ENCODE measurements around the gene NSD1.

Gene NSD1

DNA sequence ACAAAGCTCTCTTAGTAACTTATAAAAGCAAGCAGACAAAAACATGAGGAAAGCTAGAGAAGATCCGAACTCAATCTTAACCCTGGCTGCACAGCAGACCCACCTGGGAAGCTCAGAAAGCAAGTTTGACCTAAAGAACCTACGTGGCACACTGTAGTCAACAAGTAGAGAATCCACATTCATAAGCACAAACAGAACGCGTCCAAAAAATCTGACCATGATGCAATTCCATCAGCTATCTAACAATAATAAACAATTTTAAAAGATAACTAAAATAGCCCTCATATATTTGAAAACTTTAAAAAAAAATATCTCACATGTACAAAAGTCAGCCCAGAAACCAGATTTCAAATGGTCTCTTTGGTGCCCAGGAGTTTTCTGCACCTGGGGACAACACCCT lies 213.2 kb downstream of the NSD1 start:
- no peaks in the 10 kb centered on the region for H3K9me3 ChIP-seq
- TF ChIP-seq, protein P1, sequence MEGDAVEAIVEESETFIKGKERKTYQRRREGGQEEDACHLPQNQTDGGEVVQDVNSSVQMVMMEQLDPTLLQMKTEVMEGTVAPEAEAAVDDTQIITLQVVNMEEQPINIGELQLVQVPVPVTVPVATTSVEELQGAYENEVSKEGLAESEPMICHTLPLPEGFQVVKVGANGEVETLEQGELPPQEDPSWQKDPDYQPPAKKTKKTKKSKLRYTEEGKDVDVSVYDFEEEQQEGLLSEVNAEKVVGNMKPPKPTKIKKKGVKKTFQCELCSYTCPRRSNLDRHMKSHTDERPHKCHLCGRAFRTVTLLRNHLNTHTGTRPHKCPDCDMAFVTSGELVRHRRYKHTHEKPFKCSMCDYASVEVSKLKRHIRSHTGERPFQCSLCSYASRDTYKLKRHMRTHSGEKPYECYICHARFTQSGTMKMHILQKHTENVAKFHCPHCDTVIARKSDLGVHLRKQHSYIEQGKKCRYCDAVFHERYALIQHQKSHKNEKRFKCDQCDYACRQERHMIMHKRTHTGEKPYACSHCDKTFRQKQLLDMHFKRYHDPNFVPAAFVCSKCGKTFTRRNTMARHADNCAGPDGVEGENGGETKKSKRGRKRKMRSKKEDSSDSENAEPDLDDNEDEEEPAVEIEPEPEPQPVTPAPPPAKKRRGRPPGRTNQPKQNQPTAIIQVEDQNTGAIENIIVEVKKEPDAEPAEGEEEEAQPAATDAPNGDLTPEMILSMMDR (IDR thresholded peaks at IDR 0.05; ENCODE audit: low read depth, low read length) = no peak
- no peak for DNase-seq
- no peaks in the 10 kb centered on the region for H3K27me3 ChIP-seq
- H3K4me3 ChIP-seq (ENCODE audit: low read depth, low read length) = no peak overlapping the region
- no peaks in the 10 kb centered on the region; the same call in 1 of the 2 replicates for H3K4me1 ChIP-seq
- H3K36me3 ChIP-seq = peaks cover 37% of the 10 kb centered on the region

DNA sequence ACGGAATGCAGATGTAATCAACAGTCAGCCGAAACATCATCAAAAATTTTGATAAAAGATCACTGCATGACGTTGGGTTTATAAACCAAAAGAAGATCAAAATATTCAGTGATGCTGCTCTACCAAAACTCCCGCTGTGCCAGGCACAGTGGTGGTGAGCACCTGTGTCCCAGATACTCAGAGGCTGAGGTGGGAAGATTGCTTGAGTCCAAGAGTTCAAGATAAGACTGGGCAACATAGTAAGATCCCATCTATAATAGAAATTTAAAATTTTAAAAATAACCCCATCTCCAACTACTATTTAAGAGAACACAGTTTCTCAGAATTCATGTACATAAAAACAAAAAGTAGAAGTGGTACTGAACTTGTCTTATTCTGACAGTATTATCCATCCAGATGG lies 214.1 kb downstream of the NSD1 start:
- Histone ChIP-seq H3K4me3 (ENCODE audit: low read depth, low read length) (no peak overlapping the region), H3K36me3 (peaks cover 34% of the 10 kb centered on the region), H3K27me3 (no peaks in the 10 kb centered on the region), H3K9me3 (no peaks in the 10 kb centered on the region), H3K4me1 (peaks cover 2% of the 10 kb centered on the region)
- DNase-seq = no peak
- TF ChIP-seq, protein P1 (IDR thresholded peaks at IDR 0.05; ENCODE audit: low read depth, low read length) = no peak

DNA sequence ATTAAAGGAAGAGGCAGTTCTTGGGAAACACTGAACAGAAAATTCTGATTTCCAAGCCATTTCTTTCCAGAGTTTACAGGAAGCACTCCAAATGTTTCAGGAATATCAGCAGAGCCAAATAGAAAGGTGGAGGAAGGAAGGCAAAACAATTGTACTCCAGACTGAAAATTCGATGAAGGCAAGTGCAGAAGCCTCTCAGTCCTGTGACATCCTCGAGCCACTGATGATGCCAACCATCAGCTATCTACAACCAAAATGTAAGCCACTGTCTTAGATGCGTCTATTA lies 215.7 kb downstream of the NSD1 start:
- peaks cover 2% of the 10 kb centered on the region for H3K4me1 ChIP-seq
- H3K27me3 ChIP-seq = no peaks in the 10 kb centered on the region
- no peak overlapping the region for H3K4me3 ChIP-seq (ENCODE audit: low read depth, low read length)
- H3K9me3 ChIP-seq = no peaks in the 10 kb centered on the region
- DNase-seq = no peak
- peaks cover 25% of the 10 kb centered on the region; the same call in 1 of the 2 replicates for H3K36me3 ChIP-seq
- TF ChIP-seq, protein P1 (IDR thresholded peaks at IDR 0.05; ENCODE audit: low read depth, low read length) = no peak

DNA sequence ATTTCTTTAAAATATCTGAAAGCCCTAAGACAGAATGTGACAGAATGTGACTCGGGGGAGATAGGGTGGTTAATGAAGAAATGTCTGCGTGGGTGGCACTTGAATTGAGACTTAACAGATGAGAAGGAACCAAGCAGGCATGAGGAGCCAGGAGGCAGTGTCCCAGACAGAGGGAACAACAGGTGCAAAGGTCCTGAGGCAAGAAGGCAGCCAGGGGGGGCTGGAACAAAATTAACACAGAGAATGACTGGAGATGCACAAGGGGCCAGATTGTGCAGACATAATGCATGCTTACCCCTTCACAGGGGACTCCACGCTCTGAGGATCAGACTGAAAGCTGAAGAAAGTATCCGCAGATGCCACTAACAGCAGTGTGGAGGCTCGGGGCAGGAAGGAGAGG lies 216.2 kb downstream of the NSD1 start:
- H3K27me3 ChIP-seq = no peaks in the 10 kb centered on the region
- H3K4me3 ChIP-seq (ENCODE audit: low read depth, low read length) = no peak overlapping the region
- no peaks in the 10 kb centered on the region for H3K9me3 ChIP-seq
- TF ChIP-seq, protein P1 (IDR thresholded peaks at IDR 0.05; ENCODE audit: low read depth, low read length) = no peak
- DNase-seq = no peak
- H3K4me1 ChIP-seq = peaks cover 2% of the 10 kb centered on the region
- peaks cover 21% of the 10 kb centered on the region; the same call in 1 of the 2 replicates for H3K36me3 ChIP-seq

Measured in BE2C (cell line).